ENCODE data around the gene BPIFA1. TPM values are rescaled to one million over a fixed set of nuclear protein-coding genes. Genes with fewer than 3 reads are reported as not detected.

BPIFA1 gene
- total RNA-seq, 1 donor from 2014 or later, result not detected

- Histone ChIP-seq H3K27me3 (ENCODE audit: insufficient read depth, low read length) (peaks cover 8% of the 10 kb centered on the region), H3K79me2 (ENCODE audit: insufficient read depth, low read length) (no peaks in the 10 kb centered on the region), H3K27ac (ENCODE audit: low read depth, low read length) (no peak within 1 kb of the TSS), H3K4me1 (ENCODE audit: insufficient read depth, low read length) (no peaks in the 10 kb centered on the region), H3K9ac (ENCODE audit: low read length) (no peak within 1 kb of the TSS), H3K4me2 (ENCODE audit: low read length) (no peak within 1 kb of the TSS), H3K9me3 (ENCODE audit: insufficient read depth, low read depth, low read length) (no peaks in the 10 kb centered on the region), H3K36me3 (ENCODE audit: insufficient read depth, low read length) (no peaks in the 10 kb centered on the region), H2AFZ (ENCODE audit: low read depth, low read length) (no peak within 1 kb of the TSS), H3K4me3 (ENCODE audit: insufficient read depth, low read depth, low read length) (no peak within 1 kb of the TSS), H4K20me1 (ENCODE audit: insufficient read depth, low read length) (no peaks in the 10 kb centered on the region)
- TF ChIP-seq EZH2 (IDR thresholded peaks at IDR 0.05; ENCODE audit: insufficient read depth, low read length), result no peak
- TF ChIP-seq, protein P1, sequence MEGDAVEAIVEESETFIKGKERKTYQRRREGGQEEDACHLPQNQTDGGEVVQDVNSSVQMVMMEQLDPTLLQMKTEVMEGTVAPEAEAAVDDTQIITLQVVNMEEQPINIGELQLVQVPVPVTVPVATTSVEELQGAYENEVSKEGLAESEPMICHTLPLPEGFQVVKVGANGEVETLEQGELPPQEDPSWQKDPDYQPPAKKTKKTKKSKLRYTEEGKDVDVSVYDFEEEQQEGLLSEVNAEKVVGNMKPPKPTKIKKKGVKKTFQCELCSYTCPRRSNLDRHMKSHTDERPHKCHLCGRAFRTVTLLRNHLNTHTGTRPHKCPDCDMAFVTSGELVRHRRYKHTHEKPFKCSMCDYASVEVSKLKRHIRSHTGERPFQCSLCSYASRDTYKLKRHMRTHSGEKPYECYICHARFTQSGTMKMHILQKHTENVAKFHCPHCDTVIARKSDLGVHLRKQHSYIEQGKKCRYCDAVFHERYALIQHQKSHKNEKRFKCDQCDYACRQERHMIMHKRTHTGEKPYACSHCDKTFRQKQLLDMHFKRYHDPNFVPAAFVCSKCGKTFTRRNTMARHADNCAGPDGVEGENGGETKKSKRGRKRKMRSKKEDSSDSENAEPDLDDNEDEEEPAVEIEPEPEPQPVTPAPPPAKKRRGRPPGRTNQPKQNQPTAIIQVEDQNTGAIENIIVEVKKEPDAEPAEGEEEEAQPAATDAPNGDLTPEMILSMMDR (IDR thresholded peaks at IDR 0.05; ENCODE audit: insufficient read depth, low read depth, low read length), result no peak
- H3K36me3 Mint-ChIP-seq (ENCODE audit: low read depth, unreplicated experiment), result no peaks in the 10 kb centered on the region
- DNase-seq (ENCODE audit: low read depth) (no peak), FAIRE-seq (no peak)
- peaks cover 68% of the 10 kb centered on the region for H3K27me3 Mint-ChIP-seq (ENCODE audit: low read depth, unreplicated experiment)
- no peak within 1 kb of the TSS for H3K4me3 Mint-ChIP-seq (ENCODE audit: unreplicated experiment)
- H3K9me3 Mint-ChIP-seq (ENCODE audit: unreplicated experiment), result peaks cover 2% of the 10 kb centered on the region
- no peak within 1 kb of the TSS for H3K27ac Mint-ChIP-seq (ENCODE audit: unreplicated experiment)
- no peaks in the 10 kb centered on the region for H3K4me1 Mint-ChIP-seq (ENCODE audit: low read depth, unreplicated experiment)
These were observed 47.3 kb downstream of the BPIFA1 start, which contains the start of gene BPIFB1 for GRCh38 chr20:33282991-33283555. BPIFB1 (plus strand) TSS chr20:33283214; CDS start chr20:33286074, 2,860 bp downstream.

GRCh38 chr20:33284284-33284683 is 48.5 kb downstream of the BPIFA1 start:
- H3K4me1 Mint-ChIP-seq (ENCODE audit: low read depth, unreplicated experiment), result no peaks in the 10 kb centered on the region
- no peak for FAIRE-seq

GRCh38 chr20:33284937-33285336 is 49.1 kb downstream of the BPIFA1 start:
- no peak overlapping the region for H3K4me2 ChIP-seq (ENCODE audit: low read length)
- Mint-ChIP-seq H3K27ac (ENCODE audit: unreplicated experiment) (no peak overlapping the region), H3K36me3 (ENCODE audit: low read depth, unreplicated experiment) (no peaks in the 10 kb centered on the region), H3K4me1 (ENCODE audit: low read depth, unreplicated experiment) (no peaks in the 10 kb centered on the region), H3K9me3 (ENCODE audit: unreplicated experiment) (peaks cover 5% of the 10 kb centered on the region), H3K27me3 (ENCODE audit: low read depth, unreplicated experiment) (peaks cover 72% of the 10 kb centered on the region), H3K4me3 (ENCODE audit: unreplicated experiment) (no peak overlapping the region)
- no peak overlapping the region for H3K4me3 ChIP-seq (ENCODE audit: insufficient read depth, low read depth, low read length)
- TF ChIP-seq, protein P1 (IDR thresholded peaks at IDR 0.05; ENCODE audit: insufficient read depth, low read depth, low read length), result no peak
- TF ChIP-seq EZH2 (IDR thresholded peaks at IDR 0.05; ENCODE audit: insufficient read depth, low read length), result no peak
- H2AFZ ChIP-seq (ENCODE audit: low read depth, low read length), result no peak overlapping the region
- H3K27ac ChIP-seq (ENCODE audit: low read depth, low read length), result no peak overlapping the region
- no peaks in the 10 kb centered on the region for H3K9me3 ChIP-seq (ENCODE audit: insufficient read depth, low read depth, low read length)
- DNase-seq (ENCODE audit: low read depth) (no peak), FAIRE-seq (no peak)
- no peaks in the 10 kb centered on the region for H3K79me2 ChIP-seq (ENCODE audit: insufficient read depth, low read length)
- H3K9ac ChIP-seq (ENCODE audit: low read length), result no peak overlapping the region
- no peaks in the 10 kb centered on the region for H4K20me1 ChIP-seq (ENCODE audit: insufficient read depth, low read length)
- H3K36me3 ChIP-seq (ENCODE audit: insufficient read depth, low read length), result no peaks in the 10 kb centered on the region
- H3K27me3 ChIP-seq (ENCODE audit: insufficient read depth, low read length), result peaks cover 8% of the 10 kb centered on the region
- H3K4me1 ChIP-seq (ENCODE audit: insufficient read depth, low read length), result no peaks in the 10 kb centered on the region

More at GRCh38 chr20:33284284-33284683, 48.5 kb downstream of the BPIFA1 start:
- Mint-ChIP-seq H3K27me3 (ENCODE audit: low read depth, unreplicated experiment) (peaks cover 74% of the 10 kb centered on the region), H3K36me3 (ENCODE audit: low read depth, unreplicated experiment) (no peaks in the 10 kb centered on the region), H3K9me3 (ENCODE audit: unreplicated experiment) (peaks cover 5% of the 10 kb centered on the region), H3K27ac (ENCODE audit: unreplicated experiment) (no peak overlapping the region), H3K4me3 (ENCODE audit: unreplicated experiment) (no peak overlapping the region)
- no peak for DNase-seq (ENCODE audit: low read depth)
- Histone ChIP-seq H3K79me2 (ENCODE audit: insufficient read depth, low read length) (no peaks in the 10 kb centered on the region), H3K9ac (ENCODE audit: low read length) (no peak overlapping the region), H3K36me3 (ENCODE audit: insufficient read depth, low read length) (no peaks in the 10 kb centered on the region), H2AFZ (ENCODE audit: low read depth, low read length) (no peak overlapping the region), H3K27ac (ENCODE audit: low read depth, low read length) (no peak overlapping the region), H3K4me3 (ENCODE audit: insufficient read depth, low read depth, low read length) (no peak overlapping the region), H3K4me2 (ENCODE audit: low read length) (no peak overlapping the region), H3K27me3 (ENCODE audit: insufficient read depth, low read length) (peaks cover 8% of the 10 kb centered on the region), H3K4me1 (ENCODE audit: insufficient read depth, low read length) (no peaks in the 10 kb centered on the region), H3K9me3 (ENCODE audit: insufficient read depth, low read depth, low read length) (no peaks in the 10 kb centered on the region), H4K20me1 (ENCODE audit: insufficient read depth, low read length) (no peaks in the 10 kb centered on the region)
- TF ChIP-seq EZH2 (IDR thresholded peaks at IDR 0.05; ENCODE audit: insufficient read depth, low read length), result no peak
- TF ChIP-seq, protein P1 (IDR thresholded peaks at IDR 0.05; ENCODE audit: insufficient read depth, low read depth, low read length), result no peak

Measured in astrocyte (in vitro differentiated cells and primary cell).